GM18909 (cell line): Measurements from ENCODE around the gene MAD1L1.
"Not testable (repeated sequence)": the region's sequence is repeated elsewhere in the genome, so short reads cannot be mapped to it uniquely, and the experiment has no call there.

Source experiments
- ATAC-seq: cut with Tn5 transposase; IDR thresholded peaks from one replicate; pipeline ENCODE4 v1.9.1; 2021; ENCODE audit warnings: mild to moderate bottlenecking; ENCODE audit not compliant: unreplicated experiment, poor library complexity

Gene MAD1L1

DNA sequence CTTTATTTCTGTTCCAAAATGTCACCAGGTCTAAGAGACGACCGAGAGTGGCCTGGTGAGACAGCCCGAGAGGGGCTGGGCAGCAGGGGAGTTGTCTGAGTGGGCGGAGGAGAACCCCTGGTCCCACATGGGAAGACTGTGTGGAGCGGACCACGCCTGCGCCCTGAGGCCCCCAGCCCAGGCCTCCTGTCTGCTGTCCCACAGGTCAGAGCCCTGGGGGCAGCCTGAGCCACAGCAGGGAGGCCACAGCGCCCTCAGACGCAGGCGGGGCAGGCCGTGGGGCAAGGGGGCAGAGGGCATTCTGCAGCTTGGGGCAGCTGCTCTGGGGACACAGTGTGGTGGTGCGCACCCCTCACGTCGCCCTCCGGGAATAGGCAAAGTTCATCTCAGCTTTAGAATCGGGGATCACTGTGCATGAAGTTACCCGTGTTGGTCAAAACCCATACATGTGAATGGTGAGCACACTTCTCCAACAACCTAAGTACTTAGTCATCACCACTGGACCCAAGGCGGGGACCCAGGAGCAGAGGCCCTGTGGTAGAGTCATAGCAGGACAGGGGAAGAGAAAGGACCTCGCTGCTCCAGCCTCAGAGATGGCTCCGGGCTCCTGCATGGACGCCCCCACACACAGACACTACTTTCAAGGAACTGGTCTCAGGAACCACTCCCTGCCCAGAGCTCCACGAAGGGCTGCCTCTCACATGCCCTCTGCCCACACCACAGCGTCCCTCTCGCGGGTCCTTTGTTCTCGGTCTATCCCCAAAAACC lies 348.0 kb downstream of the MAD1L1 start:
- no peak for ATAC-seq

- ATAC-seq, result no peak
Measured at GRCh38 chr7:1883834-1884582, 348.7 kb downstream of the MAD1L1 start.

- ATAC-seq, result no peak
Measured at GRCh38 chr7:1883031-1883761, 349.5 kb downstream of the MAD1L1 start.

- no peak for ATAC-seq
Measured at GRCh38 chr7:1882451-1882850, 350.3 kb downstream of the MAD1L1 start.

DNA sequence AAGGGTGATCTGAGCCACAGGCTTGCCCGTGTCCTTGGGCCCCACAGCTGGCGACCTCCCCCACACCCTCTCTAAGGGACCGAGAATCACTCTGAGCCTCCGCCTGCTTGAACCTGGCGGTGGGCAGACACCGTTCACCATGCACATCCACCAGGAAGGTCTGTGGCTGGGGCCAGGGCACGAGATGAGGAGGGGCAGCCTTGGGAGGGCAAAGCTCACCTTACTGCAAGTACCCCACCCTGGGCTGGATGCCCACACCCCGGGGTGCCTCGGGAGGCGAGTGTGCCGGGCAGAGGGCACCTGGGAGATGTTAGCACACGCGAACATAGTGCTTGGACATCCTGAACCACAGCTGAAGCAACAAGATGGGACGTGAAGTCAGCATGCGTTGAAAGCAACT lies 350.8 kb downstream of the MAD1L1 start:
- no peak for ATAC-seq

- ATAC-seq, result not testable (repeated sequence)
Measured at GRCh38 chr7:1876641-1877040, 356.1 kb downstream of the MAD1L1 start.

DNA sequence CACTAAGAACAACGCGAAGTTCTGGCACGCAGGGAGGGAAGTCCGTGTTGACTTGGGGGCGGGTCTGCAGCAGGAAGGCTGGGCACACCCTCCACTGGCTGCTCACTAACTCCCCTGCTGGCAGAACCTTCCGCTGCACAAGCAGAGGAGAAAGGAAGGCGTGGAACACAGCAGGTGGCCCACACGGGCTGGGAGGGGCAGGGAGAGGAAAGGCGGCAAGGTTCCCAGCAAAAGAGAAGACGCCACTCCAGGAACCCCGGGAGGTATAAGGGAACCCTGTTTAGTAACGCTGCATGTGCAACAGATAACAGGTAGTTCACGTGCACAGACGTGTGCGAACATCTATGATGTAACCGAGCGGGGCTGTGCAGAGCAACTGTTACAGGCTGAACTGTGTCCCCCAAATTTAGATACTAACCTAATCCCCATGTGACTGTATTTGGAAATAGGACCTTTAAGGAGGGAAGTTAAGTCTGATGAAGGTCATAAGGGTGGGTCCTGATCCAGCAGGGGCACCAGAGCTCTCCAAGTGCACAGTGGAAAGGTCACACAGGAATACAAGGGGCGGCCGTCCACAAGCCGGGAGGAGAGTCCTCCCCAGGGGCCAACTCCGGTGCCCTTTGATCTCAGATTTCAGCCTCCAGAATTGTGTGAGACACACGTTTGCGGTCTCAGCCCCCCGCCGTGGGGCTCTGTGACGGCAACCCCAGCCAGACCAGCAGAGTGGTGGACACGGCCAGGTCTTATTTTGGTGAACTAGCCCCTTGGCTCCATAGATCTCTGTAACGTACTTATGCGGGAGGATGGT lies 357.1 kb downstream of the MAD1L1 start:
- ATAC-seq, result not testable (repeated sequence)

DNA sequence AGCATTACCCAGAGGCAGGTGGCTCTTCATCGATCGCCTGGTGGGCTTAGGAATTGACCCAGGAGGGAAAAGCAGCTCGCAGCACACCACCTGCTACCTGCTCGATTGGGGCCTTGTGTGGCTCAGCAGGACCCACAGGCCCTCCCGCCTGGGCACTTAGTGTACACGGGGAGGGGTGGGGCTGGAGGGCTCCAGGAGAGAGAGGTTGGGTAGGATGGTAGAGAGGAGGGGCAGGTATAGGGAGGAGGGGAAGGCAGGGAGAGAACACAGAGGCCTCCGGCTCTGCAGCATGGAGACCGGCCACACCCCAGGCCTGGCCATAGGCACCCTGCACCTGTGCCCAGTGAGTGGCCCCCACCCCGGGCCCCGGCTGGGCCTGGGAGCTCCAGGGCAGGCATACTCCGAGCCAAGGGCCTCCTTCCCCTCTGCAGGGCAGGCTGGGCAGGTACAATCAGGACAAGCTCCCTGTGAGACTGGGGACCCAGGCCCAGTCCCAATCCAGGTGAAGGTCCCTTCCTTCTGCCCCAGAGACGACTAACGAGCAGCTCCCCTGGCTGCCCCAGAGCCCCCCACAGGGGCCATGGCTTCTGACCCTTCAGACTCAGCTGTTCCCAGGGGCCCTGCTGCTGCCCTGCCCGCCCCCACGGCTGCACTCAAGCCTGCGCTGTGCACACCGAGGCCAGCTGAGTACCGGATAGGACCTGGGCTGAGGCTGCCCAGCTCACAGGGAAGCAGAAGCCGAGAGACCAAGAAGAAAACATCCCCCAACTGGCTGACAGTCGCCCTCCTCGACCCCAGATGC lies 358.0 kb downstream of the MAD1L1 start:
- ATAC-seq, result not testable (repeated sequence)

- no peak for ATAC-seq
Measured at GRCh38 chr7:1873857-1874589, 358.7 kb downstream of the MAD1L1 start.

DNA sequence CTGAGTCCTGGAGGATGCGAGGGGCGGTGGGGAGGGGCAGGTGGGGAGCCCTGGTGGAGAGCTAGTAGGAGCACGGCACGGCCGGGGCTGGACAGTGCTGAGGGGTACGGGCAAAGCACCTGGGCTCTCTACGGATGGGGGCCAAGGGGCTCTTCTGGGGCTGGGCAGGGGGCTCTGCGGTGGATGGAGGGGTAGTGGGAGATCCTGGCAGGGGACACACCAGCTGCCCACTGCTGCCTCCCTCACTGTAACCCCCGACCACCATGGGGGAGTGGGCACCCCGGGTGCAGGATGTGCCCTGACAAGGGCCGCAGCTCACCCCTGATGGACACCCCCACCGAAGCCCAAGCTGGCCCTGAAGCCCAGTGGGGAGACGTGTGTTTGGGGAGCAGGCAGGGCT lies 359.3 kb downstream of the MAD1L1 start:
- no peak for ATAC-seq

DNA sequence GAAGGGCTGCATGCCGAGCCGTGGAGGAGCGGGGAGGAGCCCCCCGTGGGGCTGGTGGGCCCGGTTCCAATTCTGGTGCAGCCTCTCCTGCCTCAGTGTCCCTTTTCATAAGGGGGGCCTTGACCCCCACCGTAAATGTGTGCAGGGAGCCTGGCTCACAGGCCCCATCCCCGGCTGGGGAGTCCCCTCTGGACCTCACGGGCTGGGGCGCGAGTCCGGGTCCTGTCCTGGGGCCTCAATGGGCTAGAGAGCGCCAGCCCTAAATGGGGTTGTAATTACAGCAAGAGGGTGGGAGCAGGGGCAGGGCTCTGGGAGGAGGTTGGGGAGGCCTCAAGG lies 359.7 kb downstream of the MAD1L1 start:
- ATAC-seq, result no peak

- no peak for ATAC-seq
Measured at GRCh38 chr7:1872191-1873069, 360.3 kb downstream of the MAD1L1 start.

GRCh38 chr7:1869452-1870130 lies 363.2 kb downstream of the MAD1L1 start:
- no peak for ATAC-seq

GRCh38 chr7:1868516-1869165 lies 364.1 kb downstream of the MAD1L1 start:
- no peak for ATAC-seq

DNA sequence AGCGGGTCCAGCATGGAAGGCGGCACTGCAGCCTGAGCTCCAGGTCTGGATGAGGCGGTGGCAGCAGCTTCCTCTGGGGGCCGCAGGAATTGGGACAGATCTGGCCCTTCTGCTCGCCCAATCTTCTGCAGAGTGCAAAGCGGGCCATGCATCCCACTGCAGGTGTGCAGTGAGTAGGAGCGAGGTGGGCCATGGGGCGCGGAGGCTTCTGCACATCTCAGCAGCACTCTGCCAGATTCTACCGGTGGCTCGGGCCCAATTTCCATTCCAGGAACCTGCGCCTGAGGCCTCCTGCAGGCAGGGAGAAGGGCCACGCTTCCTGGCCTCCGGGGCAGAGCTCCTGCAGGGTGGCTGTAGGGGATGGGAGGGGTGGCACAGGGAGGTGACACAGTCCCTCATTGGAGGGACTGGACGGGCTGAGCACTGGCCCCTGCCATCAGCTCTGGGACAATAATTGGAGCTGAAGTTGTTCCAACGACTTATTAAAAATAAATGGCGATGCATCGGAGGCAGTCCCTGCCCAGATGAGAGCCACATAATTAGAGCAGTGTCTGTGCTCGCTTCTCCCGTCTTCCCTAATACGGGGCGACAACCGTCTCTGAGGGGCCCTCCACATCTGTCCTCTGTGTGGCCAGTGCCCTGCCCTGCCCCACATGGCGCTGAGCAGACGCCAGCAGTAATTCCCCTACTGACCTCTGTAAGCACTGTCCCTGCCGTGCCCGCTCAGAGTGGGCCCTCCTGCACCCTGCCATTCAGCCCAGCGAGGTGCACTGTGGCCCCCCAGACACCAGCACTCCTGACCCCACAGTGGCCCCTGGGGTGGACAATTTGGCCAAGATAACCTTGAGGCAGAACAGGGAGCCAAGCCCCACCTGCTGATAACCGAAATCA lies 365.1 kb downstream of the MAD1L1 start:
- no peak for ATAC-seq

- no peak for ATAC-seq
Measured at GRCh38 chr7:1866601-1867000, 366.1 kb downstream of the MAD1L1 start.
